OCI-LY1 (cell line): Measurements from ENCODE around the gene ADGRD2.

Experiments used
- H2AFZ ChIP-seq: fragments of 200-600 bp; sonication (generic), shearing (Covaris generic); 2 replicates; pipeline ENCODE4 v1.6.0; 2014; ENCODE audit warnings: antibody characterized with exemption, mild to moderate bottlenecking, low read length
- H3F3A ChIP-seq: fragments of 200-600 bp; sonication (generic), shearing (Covaris generic); 2 replicates; pipeline ENCODE4 v1.6.0; 2014; ENCODE audit warnings: mild to moderate bottlenecking, antibody characterized with exemption, low read length, moderate library complexity; ENCODE audit not compliant: insufficient read depth
- H3K27ac ChIP-seq: fragments of 200-600 bp; sonication (generic); 2 replicates; pipeline ENCODE4 v1.5.1; 2014; ENCODE audit warnings: low read length, mixed run types, mild to moderate bottlenecking, low read depth; ENCODE audit not compliant: poor library complexity, severe bottlenecking
- H3K27me3 ChIP-seq: fragments of 200-600 bp; sonication (generic); 2 replicates; pipeline ENCODE4 v1.6.0; 2014; ENCODE audit warnings: antibody characterized with exemption, mild to moderate bottlenecking, low read length, moderate library complexity; ENCODE audit not compliant: insufficient read depth
- H3K36me3 ChIP-seq: fragments of 200-600 bp; sonication (generic); 2 replicates; pipeline ENCODE4 v1.6.1; 2014; ENCODE audit warnings: mild to moderate bottlenecking, antibody characterized with exemption, low read length, moderate library complexity, mixed read lengths; ENCODE audit not compliant: insufficient read depth
- H3K4me1 ChIP-seq: fragments of 200-600 bp; sonication (generic); 2 replicates; pipeline ENCODE4 v1.5.1; 2014; ENCODE audit warnings: mild to moderate bottlenecking, low read length, moderate library complexity; ENCODE audit not compliant: insufficient read depth, severe bottlenecking
- H3K4me2 ChIP-seq: fragments of 200-600 bp; sonication (generic), shearing (Covaris generic); 2 replicates; pipeline ENCODE4 v1.6.1; 2014; ENCODE audit warnings: low read length
- H3K4me3 ChIP-seq: fragments of 200-600 bp; sonication (generic); 2 replicates; pipeline ENCODE4 v1.5.1; 2014; ENCODE audit warnings: low read length, low read depth, mild to moderate bottlenecking, mixed read lengths; ENCODE audit not compliant: poor library complexity, severe bottlenecking
- H3K79me2 ChIP-seq: fragments of 200-600 bp; shearing (Covaris generic); 2 replicates; pipeline ENCODE4 v1.6.1; 2016; ENCODE audit warnings: mixed run types, low read length, mixed read lengths; ENCODE audit not compliant: insufficient read depth
- H3K9ac ChIP-seq: fragments of 200-600 bp; sonication (generic), shearing (Covaris generic); 2 replicates; pipeline ENCODE4 v1.6.1; 2014; ENCODE audit warnings: mild to moderate bottlenecking, low read length, mixed read lengths
- H3K9me2 ChIP-seq: fragments of 200-600 bp; sonication (generic), shearing (Covaris generic); 2 replicates; pipeline ENCODE4 v1.6.1; 2014; ENCODE audit warnings: low read depth, mild to moderate bottlenecking, low read length, mixed read lengths
- H3K9me3 ChIP-seq: fragments of 200-600 bp; shearing (Covaris generic); 2 replicates; pipeline ENCODE4 v1.6.1; 2014; ENCODE audit warnings: low read length, mixed read lengths
- H4K20me1 ChIP-seq: fragments of 200-600 bp; sonication (generic), shearing (Covaris generic); 2 replicates; pipeline ENCODE4 v1.6.0; 2016; ENCODE audit warnings: mild to moderate bottlenecking, low read length; ENCODE audit not compliant: insufficient read depth
- CTCF ChIP-seq: fragments of 200-600 bp; sonication (generic), shearing (Covaris generic); IDR thresholded peaks from 2 replicates; pipeline ENCODE4 v1.5.1; 2017; ENCODE audit warnings: mild to moderate bottlenecking, antibody characterized with exemption, low read length, moderate library complexity, mixed read lengths
- EZH2 ChIP-seq: fragments of 200-600 bp; sonication (generic), shearing (Covaris generic); IDR thresholded peaks from 2 replicates; pipeline ENCODE4 v1.8.0; 2017; ENCODE audit warnings: borderline replicate concordance, mixed run types, mild to moderate bottlenecking, antibody characterized with exemption, low read length, moderate library complexity, mixed read lengths

The ADGRD2 gene

GRCh38 chr9:124410321-124410913 lies 39.8 kb upstream of the ADGRD2 start:
- Histone ChIP-seq H2AFZ (no peak overlapping the region), H3K4me2 (no peak overlapping the region), H3K9me2 (no peaks in the 10 kb centered on the region), H3K9ac (no peak overlapping the region), H3K27ac (no peak overlapping the region), H3K79me2 (peaks cover 13% of the 10 kb centered on the region), H3F3A (no peaks in the 10 kb centered on the region), H4K20me1 (no peaks in the 10 kb centered on the region), H3K36me3 (peaks cover 90% of the 10 kb centered on the region), H3K4me1 (peaks cover 10% of the 10 kb centered on the region), H3K27me3 (no peaks in the 10 kb centered on the region), H3K9me3 (no peaks in the 10 kb centered on the region), H3K4me3 (no peak overlapping the region)
- no peak for TF ChIP-seq EZH2
- TF ChIP-seq CTCF: peak; percentile 48

DNA sequence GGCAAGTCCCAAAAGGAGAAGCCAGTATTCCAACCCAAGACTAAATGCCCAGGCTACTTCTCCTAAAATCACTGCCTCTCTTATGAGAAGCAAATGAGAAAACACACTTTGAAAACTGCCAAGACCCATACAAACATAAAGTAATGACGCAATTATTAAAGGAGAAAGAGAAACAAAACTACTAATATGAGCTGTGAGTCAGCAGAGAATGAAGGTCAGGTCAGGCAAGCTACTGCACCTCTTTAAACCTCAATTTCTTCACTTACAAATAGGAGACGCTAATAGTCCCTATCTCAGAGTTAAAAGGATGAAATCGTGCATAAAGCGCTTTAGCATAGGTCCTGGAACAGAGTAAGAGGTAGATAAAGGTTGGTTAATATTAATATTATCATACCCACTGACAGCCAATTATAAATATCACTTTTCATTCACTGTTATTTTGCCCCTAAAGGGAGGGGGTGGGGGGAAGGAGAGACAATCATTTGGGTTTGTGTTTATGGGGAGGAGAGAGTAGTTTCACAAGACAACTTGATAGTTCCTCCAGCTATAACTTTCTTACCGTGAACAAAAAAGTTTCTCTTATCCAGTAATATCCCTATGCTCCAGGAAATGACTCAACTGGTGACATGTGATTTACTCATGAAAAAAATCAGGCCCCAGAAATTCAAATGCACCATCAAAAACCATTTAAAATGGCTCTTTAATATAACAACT lies 38.6 kb upstream of the ADGRD2 start:
- H3K4me1 ChIP-seq: peaks cover 10% of the 10 kb centered on the region
- TF ChIP-seq CTCF (no peak), EZH2 (no peak)
- no peak overlapping the region for H3K9ac ChIP-seq
- H3K4me3 ChIP-seq: no peak overlapping the region
- no peaks in the 10 kb centered on the region for H3K27me3 ChIP-seq
- no peaks in the 10 kb centered on the region for H3F3A ChIP-seq
- H2AFZ ChIP-seq: no peak overlapping the region
- H3K9me2 ChIP-seq: no peaks in the 10 kb centered on the region
- H3K79me2 ChIP-seq: peaks cover 13% of the 10 kb centered on the region
- no peaks in the 10 kb centered on the region for H4K20me1 ChIP-seq
- H3K36me3 ChIP-seq: peaks cover 78% of the 10 kb centered on the region
- H3K27ac ChIP-seq: no peak overlapping the region
- H3K4me2 ChIP-seq: no peak overlapping the region
- H3K9me3 ChIP-seq: no peaks in the 10 kb centered on the region

- Histone ChIP-seq H3K9me2 (no peaks in the 10 kb centered on the region), H3K79me2 (peaks cover 13% of the 10 kb centered on the region), H3K27me3 (no peaks in the 10 kb centered on the region), H3K4me3 (no peak overlapping the region), H3K4me1 (peaks cover 10% of the 10 kb centered on the region), H3K9ac (no peak overlapping the region), H3K27ac (no peak overlapping the region), H2AFZ (no peak overlapping the region), H3K36me3 (peaks cover 72% of the 10 kb centered on the region), H3F3A (no peaks in the 10 kb centered on the region), H3K9me3 (no peaks in the 10 kb centered on the region), H3K4me2 (no peak overlapping the region), H4K20me1 (no peaks in the 10 kb centered on the region)
- TF ChIP-seq EZH2 (no peak), CTCF (no peak)
These were observed 38.0 kb upstream of the ADGRD2 start for GRCh38 chr9:124412228-124412575.
